GM23338 (cell line): ENCODE measurements around the gene MMAB.

Source experiments
- CREB1 ChIP-seq: fragments of 250-450 bp; sonication (Bioruptor Pico); IDR thresholded peaks from 2 replicates; pipeline ENCODE4 v1.5.0; 2020; ENCODE audit warnings: low read depth, mild to moderate bottlenecking, moderate library complexity
- EZH2 ChIP-seq: fragments of 200-600 bp; sonication (generic); IDR thresholded peaks from one replicate; pipeline ENCODE4 v1.8.0; 2017; ENCODE audit warnings: antibody characterized with exemption, mild to moderate bottlenecking, low read depth; ENCODE audit not compliant: unreplicated experiment
- EZH2phosphoT487 ChIP-seq: fragments of 200-600 bp; sonication (generic); IDR thresholded peaks from one replicate; pipeline ENCODE4 v1.8.1; 2018; ENCODE audit warnings: antibody characterized with exemption; ENCODE audit not compliant: unreplicated experiment
- POLR2AphosphoS5 ChIP-seq: IDR thresholded peaks from 2 replicates; pipeline ENCODE4 v1.6.1; 2016; ENCODE audit warnings: antibody characterized with exemption, low read depth
- TF ChIP-seq, protein P1 (sequence below), 2 experiments: fragments of 200-600 bp in 1 of 2; sonication (generic) in 1 of 2; conservative IDR thresholded peaks; 2 replicates each; pipeline versions ENCODE4 v1.5.1 to v1.6.1; 2016 to 2017; ENCODE audit warnings: antibody characterized with exemption in 2 of 2, low read depth in 2 of 2, mild to moderate bottlenecking in 2 of 2, moderate library complexity in 1 of 2
- TF ChIP-seq, protein P2 (sequence below): IDR thresholded peaks from 2 replicates; pipeline ENCODE4 v1.6.1; 2016; ENCODE audit warnings: antibody characterized with exemption

DNA sequence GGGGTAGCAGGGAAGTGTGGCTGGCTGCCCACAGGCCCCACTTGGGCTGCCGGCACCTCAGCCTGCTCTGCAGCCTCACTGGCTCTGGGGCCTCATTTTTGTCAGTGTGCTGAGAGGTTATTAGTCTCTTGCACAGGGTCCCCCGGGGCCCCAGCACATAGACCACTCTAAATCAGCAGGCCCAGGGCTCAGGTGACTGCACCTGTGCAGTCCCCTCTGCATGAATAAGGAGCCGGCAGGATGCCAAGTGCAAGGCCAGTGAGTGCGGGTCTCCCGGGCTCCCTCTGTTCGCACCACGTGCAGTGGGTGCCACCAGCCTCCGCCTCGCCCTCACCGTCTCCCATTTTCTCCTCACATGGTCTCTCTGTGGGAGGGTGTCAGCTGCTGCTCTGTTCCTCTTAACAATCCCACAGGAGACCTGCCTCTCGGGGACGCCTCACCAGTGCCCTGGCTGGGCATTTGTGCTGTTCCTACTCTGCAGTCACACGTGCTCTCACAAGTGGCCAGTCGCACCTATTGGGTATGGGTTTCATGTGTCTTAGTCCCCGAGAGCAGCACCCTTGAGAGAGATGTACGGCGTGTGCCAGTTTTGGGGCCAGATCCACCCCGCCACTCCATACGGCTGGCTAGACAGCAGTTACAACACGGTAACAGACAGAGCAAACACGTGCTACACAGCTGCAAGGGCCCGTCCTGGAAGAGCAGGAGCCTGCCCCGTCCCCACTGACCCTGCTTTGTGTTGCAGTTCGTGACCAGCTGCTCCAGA, 40.4 kb downstream of the MMAB start:
- TF ChIP-seq EZH2 (no peak), POLR2AphosphoS5 (no peak), CREB1 (CRISPR knock-in tag) (no peak), EZH2phosphoT487 (no peak)
- TF ChIP-seq, protein P1, sequence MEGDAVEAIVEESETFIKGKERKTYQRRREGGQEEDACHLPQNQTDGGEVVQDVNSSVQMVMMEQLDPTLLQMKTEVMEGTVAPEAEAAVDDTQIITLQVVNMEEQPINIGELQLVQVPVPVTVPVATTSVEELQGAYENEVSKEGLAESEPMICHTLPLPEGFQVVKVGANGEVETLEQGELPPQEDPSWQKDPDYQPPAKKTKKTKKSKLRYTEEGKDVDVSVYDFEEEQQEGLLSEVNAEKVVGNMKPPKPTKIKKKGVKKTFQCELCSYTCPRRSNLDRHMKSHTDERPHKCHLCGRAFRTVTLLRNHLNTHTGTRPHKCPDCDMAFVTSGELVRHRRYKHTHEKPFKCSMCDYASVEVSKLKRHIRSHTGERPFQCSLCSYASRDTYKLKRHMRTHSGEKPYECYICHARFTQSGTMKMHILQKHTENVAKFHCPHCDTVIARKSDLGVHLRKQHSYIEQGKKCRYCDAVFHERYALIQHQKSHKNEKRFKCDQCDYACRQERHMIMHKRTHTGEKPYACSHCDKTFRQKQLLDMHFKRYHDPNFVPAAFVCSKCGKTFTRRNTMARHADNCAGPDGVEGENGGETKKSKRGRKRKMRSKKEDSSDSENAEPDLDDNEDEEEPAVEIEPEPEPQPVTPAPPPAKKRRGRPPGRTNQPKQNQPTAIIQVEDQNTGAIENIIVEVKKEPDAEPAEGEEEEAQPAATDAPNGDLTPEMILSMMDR (conservative IDR thresholded peaks at IDR 0.05; ENCODE audit: low read depth in 2 of 2) = no peak
- TF ChIP-seq, protein P2, sequence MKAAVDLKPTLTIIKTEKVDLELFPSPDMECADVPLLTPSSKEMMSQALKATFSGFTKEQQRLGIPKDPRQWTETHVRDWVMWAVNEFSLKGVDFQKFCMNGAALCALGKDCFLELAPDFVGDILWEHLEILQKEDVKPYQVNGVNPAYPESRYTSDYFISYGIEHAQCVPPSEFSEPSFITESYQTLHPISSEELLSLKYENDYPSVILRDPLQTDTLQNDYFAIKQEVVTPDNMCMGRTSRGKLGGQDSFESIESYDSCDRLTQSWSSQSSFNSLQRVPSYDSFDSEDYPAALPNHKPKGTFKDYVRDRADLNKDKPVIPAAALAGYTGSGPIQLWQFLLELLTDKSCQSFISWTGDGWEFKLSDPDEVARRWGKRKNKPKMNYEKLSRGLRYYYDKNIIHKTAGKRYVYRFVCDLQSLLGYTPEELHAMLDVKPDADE = no peak
